H1 (cell line): ENCODE data around the gene YPEL4. TPM values are rescaled to one million over a fixed set of nuclear protein-coding genes. Genes with fewer than 3 reads are reported as not detected.

Experiments used
- CEBPB ChIP-seq: IDR thresholded peaks from 2 replicates; pipeline ENCODE4 v1.6.1; 2012; ENCODE audit warnings: low read depth, low read length
- CHD1 ChIP-seq: IDR thresholded peaks from 2 replicates; pipeline ENCODE4 v1.6.1; 2012; ENCODE audit warnings: low read depth, low read length, improper control_type of control experiment
- CREB1 ChIP-seq: IDR thresholded peaks from 2 replicates; pipeline ENCODE4 v1.6.1; 2012; ENCODE audit warnings: inconsistent platforms
- E2F6 ChIP-seq: IDR thresholded peaks from 2 replicates; pipeline ENCODE4 v1.6.1; 2012; ENCODE audit warnings: inconsistent platforms
- EP300 ChIP-seq, 2 experiments: IDR thresholded peaks; 1 replicate in 1 of 2; 2 replicates in 1 of 2; pipeline ENCODE4 v1.6.1; 2011 to 2012; ENCODE audit warnings: low read depth in 2 of 2, low read length in 2 of 2, mild to moderate bottlenecking in 2 of 2, borderline replicate concordance in 1 of 2, inconsistent platforms in 1 of 2, moderate library complexity in 1 of 2
- FOSL1 ChIP-seq: IDR thresholded peaks from 2 replicates; pipeline ENCODE4 v1.6.1; 2011; ENCODE audit warnings: mild to moderate bottlenecking, low read depth, low read length, moderate library complexity; ENCODE audit not compliant: insufficient read depth
- JUND ChIP-seq: IDR thresholded peaks from 2 replicates; pipeline ENCODE4 v1.6.1; 2011; ENCODE audit warnings: mild to moderate bottlenecking, improper control_type of control experiment, low read length
- KDM4A ChIP-seq: IDR thresholded peaks from one replicate; pipeline ENCODE4 v1.7.1; 2012; ENCODE audit warnings: low read depth, mild to moderate bottlenecking, moderate library complexity, low read length, inconsistent platforms; ENCODE audit not compliant: severe bottlenecking
- KDM5A ChIP-seq: fragments of 200-600 bp; IDR thresholded peaks from 2 replicates; pipeline ENCODE4 v1.7.1; 2012; ENCODE audit warnings: mild to moderate bottlenecking, low read length, inconsistent platforms, mixed read lengths
- MAFK ChIP-seq: IDR thresholded peaks from 2 replicates; pipeline ENCODE4 v1.6.1; 2012; ENCODE audit warnings: low read depth, mild to moderate bottlenecking, improper control_type of control experiment, low read length
- RNF2 ChIP-seq: fragments of 200-900, 300-1000 bp; sonication (generic); IDR thresholded peaks from 2 replicates; pipeline ENCODE4 v1.7.1; 2016; ENCODE audit warnings: borderline replicate concordance, low read depth, mild to moderate bottlenecking, antibody characterized with exemption, low read length; ENCODE audit not compliant: poor library complexity, severe bottlenecking; ENCODE audit errors: missing control alignments
- TAF7 ChIP-seq: optimal IDR thresholded peaks from 2 replicates; pipeline ENCODE3; 2011; ENCODE audit warnings: low read depth, mild to moderate bottlenecking, inconsistent platforms, low read length, moderate library complexity, borderline replicate concordance
- USF2 ChIP-seq: IDR thresholded peaks from 2 replicates; pipeline ENCODE4 v1.6.1; 2011; ENCODE audit warnings: low read length, improper control_type of control experiment
- ZNF274 ChIP-seq: IDR thresholded peaks from 2 replicates; pipeline ENCODE4 v1.7.0; 2012; ENCODE audit warnings: low read length, borderline replicate concordance; ENCODE audit errors: extremely low read depth
- polyA plus RNA-seq, 7 experiments: library from polyadenylated mRNA; depleted of rRNA in 3 of 7; stranded (reverse) in 5 of 7; unstranded in 2 of 7; fragments of >200 nt in 5 of 7; fragments of 200-250 nt in 2 of 7; gene quantifications; 1 replicate in 5 of 7; 2 replicates in 1 of 7; 4 replicates in 1 of 7; pipeline versions ENCODE4 v1.2.1 to v1.2.3, GENCODE V29; 2011 to 2013; ENCODE audit warnings: missing spikeins in 2 of 7, mixed read lengths in 2 of 7
- total RNA-seq: library from RNA; stranded (reverse); fragmentation: NEBNext Ultra II Directional; extraction: Animal tissue kit (Norgen Biotek cat#: 25700); gene quantifications from 2 replicates; pipeline ENCODE4 v1.2.1, GENCODE V29; 2021

The YPEL4 gene
- total and polyA plus RNA-seq, 2 of the 8 experiments (the other 6 are each of a cell fraction or from before 2014, with no cell fraction given): 0.13 to 0.38 TPM

- no peak for TF ChIP-seq RNF2
- no peak for TF ChIP-seq JUND
- TF ChIP-seq E2F6: no peak
- peak; percentile 87 for TF ChIP-seq CREB1
- no peak for TF ChIP-seq CHD1
- TF ChIP-seq TAF7: peak; percentile 37
- 0 out of 2 replicates have a peak, but pooled peaks have one; percentile 2 for TF ChIP-seq USF2
- TF ChIP-seq ZNF274: no peak
- TF ChIP-seq KDM4A: no peak
- TF ChIP-seq EP300 (IDR thresholded peaks at IDR 0.05; ENCODE audit: borderline replicate concordance in 1 of 2, low read depth in 2 of 2, low read length in 2 of 2): no peak
- TF ChIP-seq CEBPB: no peak
- no peak for TF ChIP-seq KDM5A
- no peak for TF ChIP-seq MAFK
- no peak for TF ChIP-seq FOSL1
Observed at GRCh38 chr11:57647372-57647771, 2.3 kb downstream of the YPEL4 start (continued).
